Fibroblast of villous mesenchyme (primary cell): ENCODE measurements around the gene DRAM1. TPM values are rescaled to one million over a fixed set of nuclear protein-coding genes. Genes with fewer than 3 reads are reported as not detected.
A peak's percentile ranks its signal among the peaks of the same experiment; 100 is the strongest.
"Not testable (repeated sequence)": the region's sequence is repeated elsewhere in the genome, so short reads cannot be mapped to it uniquely, and the experiment has no call there.

Experiments used
- DNase-seq: peaks from one replicate; pipeline ENCODE4 v3.0.0-alpha.2; 2010; ENCODE audit warnings: low read depth
- H3K4me3 ChIP-seq: 2 replicates; pipeline ENCODE4 v1.5.1; 2011; ENCODE audit warnings: low read depth, mild to moderate bottlenecking, low read length
- CTCF ChIP-seq: IDR thresholded peaks from 2 replicates; pipeline ENCODE4 v1.5.1; 2012; ENCODE audit warnings: low read depth, mild to moderate bottlenecking, low read length; ENCODE audit not compliant: insufficient read depth
- total RNA-seq: library from RNA; depleted of rRNA; stranded (reverse); fragments of >200 nt; gene quantifications from 2 replicates; pipeline ENCODE4 v1.2.3, GENCODE V29; 2012

The DRAM1 gene
- total RNA-seq, 1 donor, result 344 TPM

GRCh38 chr12:101876322-101876860 is 989 bp upstream of the DRAM1 start:
- TF ChIP-seq CTCF, result no peak
- no peak for DNase-seq
- peak overlapping the region; percentile 96 for H3K4me3 ChIP-seq

- peak; percentile 28 for DNase-seq
- peak overlapping the region; percentile 96 for H3K4me3 ChIP-seq
- no peak for TF ChIP-seq CTCF
Measured at GRCh38 chr12:101877806-101878242, 444 bp downstream of the DRAM1 start.

GRCh38 chr12:101878243-101878821 is 952 bp downstream of the DRAM1 start:
- peak; percentile 53 for DNase-seq
- peak overlapping the region; percentile 96 for H3K4me3 ChIP-seq
- TF ChIP-seq CTCF, result no peak

GRCh38 chr12:101880769-101881168 is 3.4 kb downstream of the DRAM1 start:
- DNase-seq, result no peak
- peak overlapping the region; percentile 1 for H3K4me3 ChIP-seq
- TF ChIP-seq CTCF, result no peak

GRCh38 chr12:101881228-101881627 is 3.8 kb downstream of the DRAM1 start:
- no peak overlapping the region for H3K4me3 ChIP-seq
- no peak for DNase-seq
- TF ChIP-seq CTCF, result no peak

- TF ChIP-seq CTCF, result no peak
- H3K4me3 ChIP-seq, result no peak overlapping the region
- DNase-seq, result no peak
Measured at GRCh38 chr12:101884174-101884573, 6.8 kb downstream of the DRAM1 start.

GRCh38 chr12:101884781-101885340 is 7.5 kb downstream of the DRAM1 start:
- DNase-seq, H3K4me3 ChIP-seq: not testable (repeated sequence)
